H9 (cell line): Measurements from ENCODE around the gene GPC3. TPM values are rescaled to one million over a fixed set of nuclear protein-coding genes. Genes with fewer than 3 reads are reported as not detected.

ENCODE experiments used
- DNase-seq: peaks from one replicate; pipeline ENCODE4 v3.0.0-alpha.2; 2017
- H2AFZ ChIP-seq: one replicate; pipeline ENCODE4 v1.6.1; 2013; ENCODE audit warnings: mild to moderate bottlenecking, low read length, control low read depth, moderate library complexity
- H2AK5ac ChIP-seq: 2 replicates; pipeline ENCODE4 v1.6.1; 2013; ENCODE audit warnings: low read length, control low read depth, mixed read lengths; ENCODE audit not compliant: insufficient read length
- H2BK120ac ChIP-seq: one replicate; pipeline ENCODE4 v1.6.1; 2013; ENCODE audit warnings: low read depth, mild to moderate bottlenecking, low read length, control low read depth, inconsistent platforms; ENCODE audit not compliant: poor library complexity, severe bottlenecking
- H2BK12ac ChIP-seq: 2 replicates; pipeline ENCODE4 v1.6.1; 2013; ENCODE audit warnings: low read length, control low read depth, mixed read lengths, low read depth; ENCODE audit not compliant: insufficient read length
- H2BK15ac ChIP-seq: 2 replicates; pipeline ENCODE4 v1.6.1; 2013; ENCODE audit warnings: low read depth, low read length, control low read depth
- H2BK20ac ChIP-seq: one replicate; pipeline ENCODE4 v1.6.1; 2013; ENCODE audit warnings: low read depth, mild to moderate bottlenecking, low read length, control low read depth, inconsistent platforms; ENCODE audit not compliant: poor library complexity, severe bottlenecking
- H2BK5ac ChIP-seq: 2 replicates; pipeline ENCODE4 v1.6.1; 2013; ENCODE audit warnings: low read length, control low read depth, mixed read lengths; ENCODE audit not compliant: insufficient read length
- H3K14ac ChIP-seq: 2 replicates; pipeline ENCODE4 v1.6.1; 2013; ENCODE audit warnings: low read length, control low read depth; ENCODE audit not compliant: insufficient read depth
- H3K18ac ChIP-seq: 2 replicates; pipeline ENCODE4 v1.6.1; 2013; ENCODE audit warnings: low read depth, mild to moderate bottlenecking, mixed read lengths, low read length, control low read depth; ENCODE audit not compliant: insufficient read length
- H3K23ac ChIP-seq: 2 replicates; pipeline ENCODE4 v1.6.1; 2013; ENCODE audit warnings: low read length, control low read depth, mixed read lengths, low read depth; ENCODE audit not compliant: insufficient read length
- H3K23me2 ChIP-seq: 2 replicates; pipeline ENCODE4 v1.6.1; 2013; ENCODE audit warnings: low read depth, mild to moderate bottlenecking, mixed read lengths, low read length, control low read depth; ENCODE audit not compliant: insufficient read length, poor library complexity, severe bottlenecking
- H3K27ac ChIP-seq: 2 replicates; pipeline ENCODE4 v1.5.1; 2013; ENCODE audit warnings: low read length, control low read depth, mixed read lengths, low read depth; ENCODE audit not compliant: insufficient read length
- H3K27me3 ChIP-seq: 2 replicates; pipeline ENCODE4 v1.6.1; 2013; ENCODE audit warnings: low read length, control low read depth, inconsistent platforms; ENCODE audit not compliant: insufficient read depth
- H3K4ac ChIP-seq: 2 replicates; pipeline ENCODE4 v1.6.1; 2013; ENCODE audit warnings: low read depth, mild to moderate bottlenecking, control low read depth, inconsistent platforms, low read length, moderate library complexity
- H3K4me1 ChIP-seq: 2 replicates; pipeline ENCODE4 v1.6.1; 2013; ENCODE audit warnings: low read length, control low read depth, inconsistent platforms; ENCODE audit not compliant: insufficient read depth
- H3K4me2 ChIP-seq: 2 replicates; pipeline ENCODE4 v1.6.1; 2013; ENCODE audit warnings: low read length, control low read depth, mixed read lengths; ENCODE audit not compliant: insufficient read length, insufficient read depth
- H3K56ac ChIP-seq: 2 replicates; pipeline ENCODE4 v1.6.1; 2013; ENCODE audit warnings: low read depth, mild to moderate bottlenecking, mixed read lengths, low read length, control low read depth; ENCODE audit not compliant: insufficient read length
- H3K79me1 ChIP-seq: 2 replicates; pipeline ENCODE4 v1.6.1; 2013; ENCODE audit warnings: low read depth, mild to moderate bottlenecking, moderate library complexity, low read length, control low read depth, inconsistent platforms; ENCODE audit not compliant: insufficient read depth, poor library complexity, severe bottlenecking
- H3K79me2 ChIP-seq: 2 replicates; pipeline ENCODE4 v1.6.1; 2013; ENCODE audit warnings: low read length, control low read depth, inconsistent platforms; ENCODE audit not compliant: insufficient read depth
- H3K9ac ChIP-seq: 2 replicates; pipeline ENCODE4 v1.6.1; 2013; ENCODE audit warnings: low read length, control low read depth, mixed read lengths; ENCODE audit not compliant: insufficient read length; ENCODE audit errors: extremely low read depth
- H3K9me3 ChIP-seq: one replicate; pipeline ENCODE4 v1.6.1; 2013; ENCODE audit warnings: low read depth, low read length, inconsistent platforms; ENCODE audit not compliant: control insufficient read depth
- H3T11ph ChIP-seq: one replicate; pipeline ENCODE4 v1.6.1; 2013; ENCODE audit warnings: mild to moderate bottlenecking, low read length, control low read depth, inconsistent platforms
- H4K20me1 ChIP-seq: one replicate; pipeline ENCODE4 v1.6.1; 2013; ENCODE audit not compliant: control insufficient read depth, insufficient read length, insufficient read depth
- H4K5ac ChIP-seq: 2 replicates; pipeline ENCODE4 v1.6.1; 2013; ENCODE audit warnings: low read depth, mild to moderate bottlenecking, mixed read lengths, low read length, control low read depth; ENCODE audit not compliant: insufficient read length
- H4K8ac ChIP-seq: replicated peaks from 2 replicates; pipeline ENCODE4 v1.6.1; 2013; ENCODE audit warnings: low read length, control low read depth, mixed read lengths, low read depth; ENCODE audit not compliant: insufficient read length
- H4K91ac ChIP-seq: 2 replicates; pipeline ENCODE4 v1.6.1; 2013; ENCODE audit warnings: low read depth, mild to moderate bottlenecking, moderate library complexity, mixed read lengths, low read length, control low read depth; ENCODE audit not compliant: insufficient read length
- H3K27ac Mint-ChIP-seq, 3 experiments: 2 replicates in 2 of 3; 3 replicates in 1 of 3; pipeline ENCODE4 v1.8.0; 2020 to 2021; ENCODE audit warnings: mixed read lengths in 3 of 3, mild to moderate bottlenecking in 1 of 3, moderate library complexity in 1 of 3
- H3K27me3 Mint-ChIP-seq: 2 replicates; pipeline ENCODE4 v1.8.0; 2021; ENCODE audit warnings: low read depth, mild to moderate bottlenecking, moderate library complexity, mixed read lengths
- H3K36me3 Mint-ChIP-seq, 3 experiments: 2 replicates in 2 of 3; 3 replicates in 1 of 3; pipeline ENCODE4 v1.8.0; 2020 to 2021; ENCODE audit warnings: low read depth in 3 of 3, mixed read lengths in 3 of 3; ENCODE audit not compliant: insufficient read depth in 1 of 3
- H3K4me1 Mint-ChIP-seq, 2 experiments: 2 replicates each; pipeline ENCODE4 v1.8.0; 2020; ENCODE audit warnings: mixed read lengths in 2 of 2
- H3K4me3 Mint-ChIP-seq, 2 experiments: 2 replicates in 1 of 2; 3 replicates in 1 of 2; pipeline ENCODE4 v1.8.0; 2020 to 2021; ENCODE audit warnings: mild to moderate bottlenecking in 2 of 2, mixed read lengths in 2 of 2, moderate library complexity in 1 of 2
- H3K9me3 Mint-ChIP-seq, 2 experiments: 2 replicates in 1 of 2; 3 replicates in 1 of 2; pipeline ENCODE4 v1.8.0; 2020; ENCODE audit warnings: mild to moderate bottlenecking in 2 of 2, mixed read lengths in 2 of 2, moderate library complexity in 1 of 2
- CTCF ChIP-seq: fragments of 200-600 bp; sonication (generic); conservative IDR thresholded peaks from 3 replicates; pipeline ENCODE4 v1.8.0; 2021; ENCODE audit warnings: antibody characterized with exemption, mild to moderate bottlenecking
- WGBS: extraction: QIAGEN DNeasy Blood & Tissue Kit; methylation state at CpG from one replicate; pipeline ENCODE4 v1.1.7; 2013; ENCODE audit warnings: missing lambda C conversion rate, low lambda C conversion rate, mixed read lengths; ENCODE audit not compliant: insufficient read length; ENCODE audit errors: extremely low coverage; 5-methylcytosine and 5-hydroxymethylcytosine counted together
- total RNA-seq: library from RNA; stranded (reverse); gene quantifications from 2 replicates; pipeline ENCODE4 v1.2.1, GENCODE V29; 2021

The GPC3 gene
- total RNA-seq, 1 experiment from 2014 or later = 108 TPM

DNA sequence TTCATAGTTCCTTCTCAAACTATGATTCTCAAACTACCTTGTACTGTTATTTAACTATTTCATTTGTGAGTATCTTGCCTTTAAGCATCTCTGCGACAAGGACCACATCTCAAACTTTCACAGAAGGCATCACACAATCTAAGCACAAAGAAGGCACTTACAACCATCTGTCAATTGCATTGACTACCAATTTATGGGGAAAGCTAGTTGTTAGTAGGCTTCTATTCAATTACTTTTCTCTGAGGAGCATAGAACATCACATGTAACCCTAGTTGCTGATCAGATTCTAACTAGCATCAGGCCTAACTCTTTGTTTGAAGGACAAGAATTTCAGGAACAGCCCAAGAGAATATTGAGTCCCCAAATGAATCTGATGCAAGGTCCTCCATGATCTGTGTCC lies 74.9 kb downstream of the GPC3 start:
- Histone ChIP-seq H3K56ac (no peak overlapping the region), H3K14ac (no peak overlapping the region), H3K23ac (no peak overlapping the region), H2BK12ac (no peak overlapping the region), H3K9me3 (no peaks in the 10 kb centered on the region), H3K4me1 (peaks cover 4% of the 10 kb centered on the region; the same call in 1 of the 2 replicates), H3T11ph (peak overlapping the region; percentile 67), H3K27me3 (no peaks in the 10 kb centered on the region), H4K20me1 (no peaks in the 10 kb centered on the region), H2AFZ (no peak overlapping the region), H2BK15ac (no peak overlapping the region), H3K79me1 (no peaks in the 10 kb centered on the region), H3K18ac (no peak overlapping the region), H4K5ac (no peak overlapping the region), H3K23me2 (no peaks in the 10 kb centered on the region), H3K79me2 (no peaks in the 10 kb centered on the region), H2BK20ac (no peak overlapping the region), H4K8ac (no peak overlapping the region), H3K27ac (no peak overlapping the region), H3K4me2 (no peak overlapping the region), H2BK120ac (no peak overlapping the region), H4K91ac (no peak overlapping the region), H2AK5ac (no peak overlapping the region), H3K4ac (no peak overlapping the region), H2BK5ac (no peak overlapping the region), H3K9ac (no peak overlapping the region)
- no peak overlapping the region for H3K4me3 Mint-ChIP-seq
- no peak overlapping the region for H3K27ac Mint-ChIP-seq
- peaks cover 39 to 52% of the 10 kb centered on the region in 2 experiments for H3K4me1 Mint-ChIP-seq
- peaks cover 0 to 4% of the 10 kb centered on the region in 2 experiments; a peak in 1 of 5 replicates for H3K9me3 Mint-ChIP-seq
- no CpG with 5 or more reads among the region's 1 CpG for WGBS
- no peaks in the 10 kb centered on the region for H3K27me3 Mint-ChIP-seq
- peaks cover 0 to 4% (median 4%) of the 10 kb centered on the region in 3 experiments; a peak in 4 of 7 replicates for H3K36me3 Mint-ChIP-seq
- no peak for TF ChIP-seq CTCF
- DNase-seq = no peak
